ENCODE data around the gene DUSP8. TPM values are rescaled to one million over a fixed set of nuclear protein-coding genes. Genes with fewer than 3 reads are reported as not detected.
A peak's percentile ranks its signal among the peaks of the same experiment; 100 is the strongest.

The DUSP8 gene
- polyA plus RNA-seq, 1 donor = 3.2 TPM

DNA sequence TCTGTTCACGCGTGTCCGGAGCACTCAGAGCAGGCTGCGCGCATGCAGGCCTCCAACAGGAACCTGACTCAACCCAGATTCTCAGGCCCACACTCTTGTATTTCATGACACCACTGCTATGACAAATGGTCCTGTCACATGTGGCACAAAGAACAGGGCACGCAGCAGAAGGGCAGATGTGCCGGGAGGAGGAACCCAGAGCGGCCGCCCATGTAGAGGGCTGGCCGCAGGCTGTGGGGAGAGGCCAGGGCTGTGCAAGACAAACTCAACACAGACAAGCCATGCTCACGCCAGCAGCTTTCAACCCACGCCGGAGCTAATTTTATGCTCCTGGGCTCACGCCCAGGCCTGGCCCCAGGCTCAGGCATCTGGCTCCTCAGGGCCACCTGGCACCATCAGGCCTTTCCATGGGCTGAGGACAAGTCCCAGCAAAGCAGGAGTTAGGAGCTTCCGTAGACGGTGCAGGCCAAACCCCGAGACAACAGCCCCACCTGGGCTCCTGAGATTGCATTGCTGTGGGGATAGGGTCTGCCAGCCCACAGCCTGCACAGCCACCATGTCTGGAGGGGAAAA, 40.0 kb downstream of the DUSP8 start:
- no peak for DNase-seq

DNA sequence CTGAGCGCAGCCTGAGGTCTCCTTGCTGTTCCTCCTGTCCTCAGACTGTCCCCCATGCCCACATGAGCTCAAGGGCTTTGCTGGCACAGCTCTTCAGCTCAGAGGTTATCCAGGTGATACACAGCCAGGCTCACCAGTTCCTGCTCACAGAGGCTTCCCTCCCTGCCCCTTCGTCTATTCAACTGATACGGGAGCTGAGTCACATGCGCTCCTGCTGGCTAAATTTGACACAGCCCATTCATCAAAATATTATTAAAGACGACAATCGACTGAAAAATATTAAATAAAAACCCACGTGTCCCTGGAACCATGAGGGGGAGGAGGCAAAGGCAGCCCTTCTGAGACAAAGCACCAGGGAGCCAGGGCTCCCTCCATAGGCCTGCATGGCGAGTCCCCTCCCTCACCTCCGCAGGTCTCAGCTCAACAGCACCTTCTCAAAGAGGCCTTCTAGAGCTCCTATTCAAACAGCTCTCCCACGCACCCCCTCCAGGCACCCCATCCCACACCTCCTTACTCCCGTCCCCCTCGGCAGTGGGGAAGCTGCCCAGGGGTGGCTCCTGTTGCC, 40.5 kb downstream of the DUSP8 start:
- no peak for DNase-seq

DNA sequence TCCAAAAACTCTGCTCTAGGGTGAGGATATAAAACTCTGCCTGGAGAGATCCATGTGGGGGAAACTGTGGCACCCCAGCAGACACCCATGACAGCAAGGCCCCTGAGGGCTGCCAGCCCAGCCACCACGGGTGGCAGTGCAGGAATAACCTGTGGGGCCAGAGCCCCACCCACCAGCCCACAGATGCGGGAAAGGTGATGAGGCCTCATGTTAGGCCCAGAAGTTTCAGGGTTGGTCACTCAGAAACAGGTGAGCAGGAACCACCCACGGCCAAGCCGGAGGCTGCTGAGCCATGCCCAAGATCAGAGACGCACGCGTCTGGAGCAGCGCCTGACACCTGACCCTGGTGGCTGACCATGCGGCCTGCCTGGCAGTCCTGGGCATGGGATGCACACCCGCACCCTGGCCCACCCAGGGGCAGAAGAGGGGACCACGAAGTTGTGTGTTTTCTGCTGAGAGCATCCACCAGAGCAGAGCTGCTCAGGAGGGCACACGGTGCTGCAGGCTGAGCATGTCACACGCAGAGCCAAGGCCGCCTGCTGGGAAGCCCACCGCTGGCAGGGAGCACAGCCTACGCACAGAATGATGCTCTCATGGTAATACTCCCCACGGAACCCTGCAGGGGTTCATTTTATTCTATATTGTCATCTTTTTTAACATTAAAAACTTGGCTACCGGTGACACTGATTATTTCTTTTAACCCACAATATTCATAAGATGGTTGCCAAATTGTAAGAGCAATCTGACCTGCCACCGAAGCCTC, 41.2 kb downstream of the DUSP8 start:
- no peak for DNase-seq

DNA sequence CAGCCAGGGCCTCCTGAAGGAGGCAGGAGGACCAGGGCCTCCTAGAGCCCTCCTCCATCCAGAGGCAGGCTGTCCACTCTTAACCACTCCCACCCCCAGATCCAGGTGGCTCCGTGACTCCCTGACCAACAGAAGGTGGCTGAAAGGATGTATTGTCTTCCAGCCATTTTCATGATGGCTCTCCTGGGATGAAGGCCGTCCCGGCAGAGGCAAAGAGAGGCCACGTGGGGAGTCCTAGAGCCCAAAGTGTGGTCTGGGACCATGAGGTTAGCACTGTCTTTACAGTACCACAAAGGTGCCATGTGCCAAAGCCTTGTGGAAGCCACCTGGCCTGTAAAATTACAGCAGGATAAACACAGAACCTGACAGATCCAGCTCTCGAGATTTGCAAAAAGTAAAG, 42.3 kb downstream of the DUSP8 start:
- no peak for DNase-seq

DNA sequence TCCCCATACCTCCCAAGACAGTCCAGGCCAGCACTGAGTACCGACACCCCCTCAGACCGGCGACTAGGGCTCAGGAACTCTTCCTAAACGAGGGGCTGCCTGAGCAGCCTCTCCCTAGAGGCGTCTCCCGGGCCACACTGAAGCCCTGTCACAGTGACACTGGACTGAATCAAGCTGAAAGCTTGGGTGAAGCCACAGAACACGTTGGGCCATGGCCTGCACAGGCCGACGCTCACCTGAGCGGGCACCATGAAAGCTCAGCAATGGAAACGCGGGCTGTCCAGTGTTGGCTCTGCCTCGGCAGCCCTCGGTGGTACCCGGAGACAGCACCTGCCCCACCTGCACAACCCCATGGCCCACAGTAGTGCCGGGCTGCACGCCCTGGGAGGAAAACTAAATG, 42.8 kb downstream of the DUSP8 start:
- no peak for DNase-seq

DNA sequence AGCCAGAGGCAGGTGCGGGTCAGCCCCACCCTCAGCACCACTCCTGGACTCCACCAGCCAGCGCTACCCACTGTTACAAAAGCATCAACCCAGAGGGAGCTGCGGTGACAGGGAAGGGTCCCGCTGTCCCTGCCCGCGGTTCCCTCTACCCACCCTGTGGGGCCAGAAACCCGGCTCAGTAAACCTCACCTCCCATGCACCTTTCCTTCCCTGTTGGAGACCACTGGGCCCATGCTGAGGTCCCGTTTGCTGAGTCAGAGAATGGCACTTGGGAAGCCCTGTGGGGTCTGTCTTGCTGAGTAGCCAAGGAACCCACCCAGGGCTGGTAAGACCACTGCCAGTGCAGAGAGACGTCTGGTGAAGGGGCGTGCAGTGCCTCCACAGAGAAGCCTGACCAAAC, 43.4 kb downstream of the DUSP8 start:
- no peak for DNase-seq

DNA sequence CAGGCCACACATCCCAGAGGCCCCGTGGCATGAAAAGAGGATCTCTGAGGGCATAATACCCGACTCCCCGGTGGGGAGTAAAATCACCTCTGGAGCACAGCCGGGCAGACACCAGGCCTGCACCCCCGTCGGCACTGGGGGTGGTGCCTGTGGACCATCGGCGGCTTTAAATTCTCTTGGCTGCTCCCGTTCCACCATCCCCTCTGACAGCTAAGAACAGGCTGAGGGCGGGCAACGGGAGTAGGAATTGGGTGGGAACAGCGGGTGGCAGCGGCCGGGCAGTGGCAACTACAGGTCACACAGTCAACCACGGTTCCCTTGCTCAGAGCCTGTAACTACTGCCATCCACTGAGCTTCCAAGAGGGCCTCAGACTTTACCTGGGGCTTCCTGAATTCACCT, 45.3 kb downstream of the DUSP8 start:
- DNase-seq = no peak

DNA sequence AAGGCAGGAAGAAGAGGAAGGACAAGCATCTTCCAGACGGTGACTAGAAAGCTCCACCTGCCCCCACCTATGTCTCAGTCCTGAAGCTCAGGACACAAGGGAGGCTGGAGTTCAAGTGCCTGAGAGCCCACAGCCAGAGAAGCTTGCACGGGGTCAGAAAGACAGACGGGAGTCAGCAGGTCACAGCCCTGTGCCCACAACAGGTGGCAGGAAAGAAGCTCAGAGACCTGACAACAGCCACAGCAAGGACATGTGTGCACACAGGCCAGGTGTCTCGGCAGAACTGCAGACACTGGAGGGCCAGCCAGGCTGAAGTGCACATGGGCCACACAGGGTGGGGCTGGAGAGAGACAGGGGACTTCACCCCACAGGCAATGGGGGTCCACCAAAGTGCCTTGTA, 48.3 kb downstream of the DUSP8 start:
- DNase-seq = no peak

DNA sequence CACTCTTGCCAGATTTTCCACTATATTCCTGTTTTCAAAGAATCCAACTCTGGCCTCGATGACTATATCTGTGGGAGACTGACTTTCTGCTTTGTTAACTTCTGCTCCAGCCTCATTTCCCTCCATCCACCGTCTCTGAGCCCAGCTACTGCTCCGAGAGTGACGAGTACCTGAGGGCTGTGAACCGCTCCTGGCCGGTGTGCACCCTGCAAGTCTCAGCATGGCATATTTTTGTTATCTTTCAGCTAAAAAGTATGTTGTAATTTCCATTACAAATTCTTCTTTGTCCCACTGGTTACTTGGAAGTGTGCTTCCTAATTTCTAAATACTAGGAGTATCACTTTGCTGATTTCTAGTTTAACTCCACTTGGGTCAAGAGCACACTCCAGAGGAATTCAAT, 49.0 kb downstream of the DUSP8 start:
- DNase-seq = no peak

DNA sequence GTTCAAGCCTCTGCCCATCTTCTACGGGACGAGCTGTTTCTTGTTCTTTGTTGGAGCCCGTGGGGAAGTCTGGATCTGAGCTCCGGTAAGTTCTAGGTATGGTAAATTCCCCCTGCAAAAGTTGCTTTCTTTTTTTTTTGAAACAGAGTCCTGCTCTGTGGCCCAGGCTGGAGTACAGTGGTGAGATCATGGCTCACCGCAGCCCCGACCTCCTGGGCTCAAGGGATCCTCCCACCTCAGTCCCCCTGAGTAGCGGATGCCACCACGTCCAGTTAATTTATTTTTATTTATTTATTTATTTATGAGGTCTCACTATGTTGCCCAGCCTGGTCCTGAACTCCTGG, 50.0 kb downstream of the DUSP8 start:
- DNase-seq = no peak

DNA sequence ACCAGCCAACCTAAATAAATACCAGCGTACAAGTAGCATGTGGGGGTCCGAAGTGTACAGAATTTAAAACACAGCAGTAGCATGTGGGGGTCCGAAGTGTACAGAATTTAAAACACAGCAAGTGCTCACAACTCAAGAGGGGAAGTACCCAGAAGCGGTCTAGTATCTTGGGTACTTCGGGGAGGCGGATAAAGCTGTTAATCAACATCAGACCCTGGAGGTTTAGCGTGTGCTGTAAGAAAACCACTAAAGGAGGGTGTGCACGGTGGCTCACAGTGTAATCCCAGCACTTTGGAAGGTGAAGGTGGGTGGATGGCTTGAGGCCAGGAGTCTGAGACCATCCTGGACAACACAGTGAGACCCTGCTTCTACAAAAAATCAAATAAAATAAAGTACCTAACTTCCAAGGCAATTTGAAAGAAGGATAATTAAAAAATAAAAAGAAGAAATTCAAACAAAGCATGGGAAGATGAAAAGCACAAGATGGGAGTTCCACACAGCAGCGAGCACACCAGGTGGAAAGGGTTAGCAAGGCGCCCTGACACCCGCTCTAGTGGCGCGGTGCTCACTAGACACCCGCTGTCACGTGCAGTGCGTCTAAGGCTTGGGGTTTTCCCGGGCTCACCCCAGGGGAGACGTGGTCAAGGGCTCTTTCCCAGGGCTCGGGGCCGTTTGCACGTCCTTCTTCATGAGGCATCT, 50.5 kb downstream of the DUSP8 start:
- DNase-seq = no peak

DNA sequence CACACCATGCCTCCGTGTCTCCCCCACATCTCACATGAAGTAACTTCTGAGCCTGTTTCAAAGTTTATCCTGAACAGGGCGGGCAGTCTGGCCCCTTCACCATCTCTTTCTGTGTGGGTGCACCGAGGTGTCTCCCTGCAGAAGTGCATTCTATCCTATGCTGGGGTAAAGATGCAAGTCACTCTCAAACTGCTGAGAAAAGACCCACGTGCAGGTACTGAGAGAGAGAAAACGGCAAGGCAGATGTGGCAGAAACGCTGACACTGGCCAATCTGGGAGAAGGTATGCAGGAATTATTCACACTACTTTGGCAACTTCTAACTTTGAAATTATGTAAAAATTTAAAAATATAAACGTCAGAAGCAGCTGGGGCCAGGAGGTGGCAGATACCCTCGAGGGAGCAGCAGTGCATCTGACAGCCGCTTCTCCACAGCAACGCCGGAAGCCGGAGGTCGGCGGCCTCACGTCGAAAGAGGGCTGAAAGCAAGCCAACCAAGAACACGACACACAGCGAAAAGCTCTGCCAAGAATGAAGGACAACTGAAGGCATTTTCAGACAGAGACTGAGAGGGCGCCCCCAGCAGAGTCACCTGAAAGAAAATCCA, 51.3 kb downstream of the DUSP8 start:
- no peak for DNase-seq

DNA sequence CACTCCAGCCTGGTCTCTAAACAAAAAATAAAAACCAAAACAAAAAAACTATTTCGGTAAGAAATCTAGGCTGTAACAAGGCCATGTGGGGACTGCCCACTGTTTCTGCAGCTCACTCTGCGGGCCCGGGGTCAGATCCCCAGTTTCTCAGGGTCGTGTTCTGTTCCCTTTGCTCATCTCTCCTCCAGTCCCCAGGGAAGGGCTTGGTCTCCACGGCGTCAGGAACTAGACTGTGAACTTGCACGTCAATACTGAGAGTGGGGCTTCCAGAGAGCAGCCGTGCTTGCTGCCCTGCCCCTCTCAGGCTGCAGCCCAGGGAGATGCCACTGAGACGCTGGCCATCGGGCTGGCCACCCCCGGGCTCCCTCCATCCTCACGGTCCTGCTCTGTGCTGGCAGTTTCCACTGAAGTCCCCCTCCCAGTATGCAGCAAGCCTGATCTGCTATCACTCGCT, 51.8 kb downstream of the DUSP8 start:
- DNase-seq = no peak

DNA sequence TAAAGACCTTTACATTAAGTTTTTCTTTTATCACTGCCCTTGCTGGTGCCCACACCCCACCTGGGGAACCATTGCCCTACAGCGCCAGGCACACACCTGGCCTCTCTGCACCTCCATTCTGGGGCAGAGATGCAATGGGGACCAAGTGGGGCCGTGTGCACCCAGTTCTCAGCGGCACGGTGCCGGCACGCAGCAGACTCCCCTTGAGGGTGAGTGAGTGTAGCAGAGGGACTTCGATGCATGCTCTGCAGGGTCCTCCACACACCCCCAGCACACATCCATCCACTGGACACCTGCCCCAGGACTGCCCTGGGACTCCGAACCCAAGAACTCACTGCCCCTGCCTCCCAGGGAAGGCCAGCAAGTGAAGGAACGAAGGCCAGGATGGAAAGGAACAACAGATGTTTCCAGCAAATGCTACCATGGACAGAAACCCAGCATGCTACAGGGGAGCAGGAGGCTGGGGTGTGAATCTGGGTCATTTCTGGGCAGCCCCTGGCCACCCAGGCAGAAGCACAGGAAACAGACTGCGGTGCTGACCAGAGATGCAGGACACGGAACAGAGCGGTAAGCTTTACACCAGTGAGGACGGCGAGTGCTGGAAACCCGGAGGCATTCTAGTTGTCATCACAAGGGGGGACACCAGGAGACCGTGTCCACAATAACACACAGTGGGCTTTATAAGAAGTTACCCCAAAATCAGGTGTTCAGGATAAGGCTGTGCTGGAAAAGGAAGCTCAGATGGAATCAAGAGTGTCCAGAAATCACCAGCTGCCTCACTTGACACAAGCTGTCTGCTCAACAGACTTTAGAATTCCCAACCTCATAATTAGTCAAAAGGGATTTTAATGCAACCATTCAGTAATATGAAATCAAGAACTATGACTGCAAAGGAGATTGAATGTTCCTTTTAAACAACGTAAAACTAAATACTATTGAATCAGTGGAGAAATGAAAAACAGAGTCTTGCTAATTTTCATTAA, 52.8 kb downstream of the DUSP8 start:
- DNase-seq = no peak

DNA sequence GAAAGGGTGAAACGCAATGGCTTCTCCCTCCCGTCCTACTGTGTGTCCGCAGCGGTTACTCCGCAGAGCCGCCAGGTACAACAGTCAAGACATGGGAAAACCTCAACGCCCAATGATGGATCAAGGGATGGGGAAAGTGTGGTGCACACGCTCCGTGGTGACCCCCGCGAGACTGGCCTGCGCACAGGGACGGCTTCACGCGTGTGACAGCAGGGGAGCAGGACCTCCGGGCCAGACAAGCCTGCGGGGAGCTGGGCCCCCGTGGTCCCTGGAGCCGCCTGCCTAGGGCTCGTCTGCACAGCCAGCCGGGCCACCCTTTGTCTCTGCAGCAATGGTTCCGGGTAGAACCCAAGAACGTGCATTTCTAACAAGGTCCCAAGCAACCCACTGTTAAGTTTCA, 53.8 kb downstream of the DUSP8 start:
- DNase-seq = no peak

DNA sequence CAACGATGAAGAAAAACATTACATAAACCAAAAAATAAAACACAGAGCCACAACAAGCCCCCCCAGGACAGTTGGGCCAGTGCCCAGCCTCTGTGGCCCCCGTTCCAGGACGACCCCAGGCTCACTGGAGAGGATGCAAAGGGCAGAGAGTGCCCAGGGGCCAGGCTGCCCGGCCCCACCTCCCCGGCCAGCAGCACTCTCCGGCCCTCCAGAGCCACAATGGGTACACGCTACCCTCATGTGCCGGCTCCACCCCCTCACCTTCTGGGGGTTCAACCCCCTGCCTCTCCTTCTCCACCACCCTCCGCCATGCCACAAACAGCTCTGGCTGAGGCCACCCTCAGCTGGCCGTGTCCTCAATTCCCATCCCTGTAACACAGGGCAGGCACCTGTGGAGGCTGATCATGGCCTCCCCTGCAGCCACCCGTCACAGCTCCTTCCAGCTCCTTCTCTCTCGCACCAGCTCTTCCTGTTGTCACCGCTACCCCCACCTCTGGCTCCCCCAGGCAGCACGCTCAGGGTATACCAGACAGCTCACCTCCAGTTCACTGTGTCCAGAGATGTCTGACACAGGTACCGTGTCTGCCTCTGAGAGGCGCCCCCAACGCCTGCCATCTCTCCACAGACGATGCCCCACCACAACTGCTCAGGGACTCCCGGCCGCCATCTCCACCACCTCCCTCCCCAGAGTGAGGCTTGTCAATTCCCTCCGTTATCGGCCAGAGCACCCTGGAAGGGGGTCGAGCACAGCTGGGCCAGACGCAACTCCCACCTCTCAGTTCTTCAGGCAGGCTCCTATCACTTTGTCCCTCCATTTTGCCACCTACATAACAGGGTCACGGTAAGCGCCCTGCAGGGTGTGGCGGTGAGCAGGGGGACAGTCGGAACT, 54.7 kb downstream of the DUSP8 start:
- DNase-seq = no peak

DNA sequence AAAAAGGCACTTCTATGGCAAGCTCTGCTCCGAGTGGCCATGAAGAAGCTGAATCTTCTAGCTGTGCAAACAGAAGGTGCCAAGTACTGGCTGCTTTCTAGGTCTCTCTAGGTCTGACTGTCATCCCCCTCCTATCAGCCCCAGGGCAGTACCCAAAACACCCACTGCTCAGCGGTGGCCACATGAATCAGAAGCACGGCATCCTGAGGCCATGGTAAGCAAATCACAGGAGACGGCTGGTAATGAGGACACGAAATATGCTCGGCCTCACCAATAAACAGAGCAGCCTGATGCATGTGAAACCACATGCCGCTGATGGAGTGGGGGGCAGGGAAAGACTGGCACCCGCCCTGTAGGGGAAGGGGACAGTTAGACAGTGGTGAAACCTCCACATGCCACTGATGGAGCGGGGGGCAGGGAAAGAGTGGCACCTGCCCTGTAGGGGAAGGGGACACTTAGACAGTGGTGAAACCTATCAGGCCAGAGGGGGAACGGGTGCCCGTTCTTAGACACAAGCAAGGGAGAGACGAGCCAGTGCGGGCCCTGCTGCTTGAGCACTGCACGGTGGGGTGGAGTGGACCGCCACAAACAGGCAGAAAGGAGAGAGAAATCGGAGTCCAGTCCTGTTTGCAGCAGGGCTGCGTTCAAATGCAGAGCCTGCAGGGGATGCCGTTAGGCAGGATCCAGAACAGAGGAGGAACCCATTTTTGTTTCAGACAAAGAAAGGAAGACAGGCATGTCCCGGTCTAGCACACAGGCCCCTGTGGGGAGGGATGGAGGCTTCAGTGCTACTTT, 55.6 kb downstream of the DUSP8 start:
- DNase-seq = no peak

DNA sequence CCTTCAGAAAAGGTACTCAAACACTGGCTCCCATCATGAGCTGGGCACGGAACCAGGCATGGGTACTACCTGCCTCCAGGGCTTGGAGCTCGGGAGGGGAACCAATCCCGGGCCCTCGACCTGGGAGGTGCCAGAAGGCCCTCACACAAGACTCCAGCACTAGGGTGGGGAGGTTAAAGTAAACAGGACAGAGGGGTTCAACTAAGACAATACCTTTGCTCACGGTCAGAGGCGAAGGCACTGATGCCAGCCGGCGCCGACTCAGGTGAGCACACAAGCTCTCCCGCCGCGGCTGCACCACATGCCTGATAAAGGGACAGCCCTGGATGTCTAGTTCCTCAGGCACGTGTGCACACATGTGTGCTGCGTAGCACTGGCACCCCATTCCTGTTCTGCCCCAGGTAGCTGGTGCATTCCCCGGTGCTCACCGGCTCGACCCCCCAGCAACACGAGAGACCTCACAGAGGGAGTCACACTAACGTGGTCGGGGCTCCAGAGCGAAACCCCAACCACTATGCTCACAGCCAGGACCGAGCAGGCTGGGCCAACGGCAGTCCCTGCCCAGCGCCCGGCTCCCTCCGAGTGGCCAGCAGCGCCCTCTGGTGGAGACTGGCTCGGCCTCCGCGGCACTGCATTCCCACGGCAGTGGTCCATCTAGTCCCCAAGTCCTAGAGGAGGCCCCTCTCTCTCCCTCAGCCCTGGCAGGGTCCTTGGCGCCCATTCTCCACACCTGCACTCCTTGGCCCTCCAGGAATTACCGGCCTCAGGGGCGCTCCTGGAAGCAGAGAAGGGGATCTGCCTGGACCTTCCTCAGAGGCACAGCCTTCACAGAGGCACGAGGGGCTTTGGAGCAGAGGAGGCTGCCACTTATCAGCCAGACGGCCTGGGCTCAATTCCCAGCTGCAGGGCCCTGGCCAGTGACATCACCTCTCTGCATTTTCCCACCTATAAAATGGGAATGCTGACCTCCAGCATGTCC, 56.7 kb downstream of the DUSP8 start:
- peak; percentile 57 for DNase-seq

All from left kidney (tissue), 2 donors.